Lower leg skin (tissue), 4 donors: ENCODE results near the gene TRAPPC6A. TPM values are rescaled to one million over a fixed set of nuclear protein-coding genes. Genes with fewer than 3 reads are reported as not detected.

Experiments
- DNase-seq, 2 donors: peaks; one replicate each; pipeline ENCODE4 v3.0.0-alpha.2; 2019; ENCODE audit warnings: low spot score in 2 of 2
- H3K4me3 ChIP-seq: fragments of 200-600 bp; sonication (generic); 2 replicates; pipeline ENCODE4 v1.5.1; 2017; ENCODE audit warnings: mild to moderate bottlenecking, low read depth; ENCODE audit not compliant: poor library complexity, severe bottlenecking
- CTCF ChIP-seq, 3 donors: fragments of 450-650 bp; IDR thresholded peaks; one replicate each; pipeline ENCODE4 v1.5.1; 2016; ENCODE audit warnings: antibody characterized with exemption in 3 of 3, mild to moderate bottlenecking in 3 of 3, moderate library complexity in 2 of 3
- POLR2A ChIP-seq, 2 donors: fragments of 450-650 bp; IDR thresholded peaks; one replicate each; pipeline ENCODE4 v1.6.1; 2016 to 2017; ENCODE audit warnings: antibody characterized with exemption in 2 of 2, mild to moderate bottlenecking in 1 of 2, moderate library complexity in 1 of 2
- WGBS, 2 donors: methylation state at CpG; one replicate each; pipeline ENCODE4 v1.1.5; 2018; 5-methylcytosine and 5-hydroxymethylcytosine counted together
- intact Hi-C: fragments of 100-400 bp; cut with DNase I; formaldehyde crosslinking; loops from one replicate; pipeline ENCODE4 v1.15.0; 2023; ENCODE audit warnings: low total_unique reads
- total RNA-seq, 4 donors: library from RNA; depleted of rRNA; stranded (reverse); fragments of >200 nt; gene quantifications; one replicate each; pipeline ENCODE4 v1.1.0, GENCODE V29; 2016

Gene TRAPPC6A
- total RNA-seq, 4 donors from 2014 or later, result 36.0 to 52.3 (median 47.9) TPM

GRCh38 chr19:45191375-45191774 lies 13.3 kb upstream of the TRAPPC6A start:
- 56 to 60% methylated on average over 4 of the region's 4 CpGs for WGBS, 2 donors
- no peak overlapping the region for H3K4me3 ChIP-seq
- no peak for DNase-seq
- intact Hi-C loops, result loop anchor here (10.0 kb wide), 1 partner anchor 53 kb away; the partner anchor contains the start of gene EXOC3L2
- no peak for TF ChIP-seq POLR2A (IDR thresholded peaks at IDR 0.05)
- no peak for TF ChIP-seq CTCF (IDR thresholded peaks at IDR 0.05)

GRCh38 chr19:45189971-45190370 lies 11.9 kb upstream of the TRAPPC6A start:
- intact Hi-C loops, result loop anchor here (10.0 kb wide), 1 partner anchor 55 kb away; the partner anchor contains the start of gene EXOC3L2
- 94 to 97% methylated on average over 1 of the region's 1 CpG for WGBS, 2 donors
- TF ChIP-seq POLR2A (IDR thresholded peaks at IDR 0.05) (no peak), CTCF (IDR thresholded peaks at IDR 0.05) (no peak)

GRCh38 chr19:45187421-45188100 lies 9.5 kb upstream of the TRAPPC6A start:
- 55 to 57% methylated on average over 12 of the region's 12 CpGs for WGBS, 2 donors
- TF ChIP-seq CTCF (IDR thresholded peaks at IDR 0.05), result no peak
- no peak for TF ChIP-seq POLR2A (IDR thresholded peaks at IDR 0.05)
- H3K4me3 ChIP-seq, result no peak overlapping the region
- no peak for DNase-seq
- intact Hi-C loops, result no loop called here

More at GRCh38 chr19:45189971-45190370, 11.9 kb upstream of the TRAPPC6A start:
- no peak overlapping the region for H3K4me3 ChIP-seq
- DNase-seq, result no peak

GRCh38 chr19:45186509-45187334 lies 8.7 kb upstream of the TRAPPC6A start:
- TF ChIP-seq POLR2A (IDR thresholded peaks at IDR 0.05), result no peak
- no peak for TF ChIP-seq CTCF (IDR thresholded peaks at IDR 0.05)
- intact Hi-C loops, result no loop called here
- 89 to 92% methylated on average over 12 of the region's 12 CpGs for WGBS, 2 donors
- DNase-seq, result no peak
- H3K4me3 ChIP-seq, result no peak overlapping the region

GRCh38 chr19:45184115-45184514 lies 6.1 kb upstream of the TRAPPC6A start:
- DNase-seq, result no peak
- 92 to 94% methylated on average over 5 of the region's 5 CpGs for WGBS, 2 donors
- no peak overlapping the region for H3K4me3 ChIP-seq
- TF ChIP-seq POLR2A (IDR thresholded peaks at IDR 0.05) (no peak), CTCF (IDR thresholded peaks at IDR 0.05) (no peak)
- intact Hi-C loops, result no loop called here
